Activated CD4-positive, alpha-beta memory T cell treated with anti-CD3 and anti-CD28 coated beads for 36 hours (primary cell): ENCODE measurements around the gene ODF2L. TPM values are rescaled to one million over a fixed set of nuclear protein-coding genes. Genes with fewer than 3 reads are reported as not detected.

Experiments used
- CTCF ChIA-PET: fragments of 350-600 bp; sonication (Branson Sonifier 250); formaldehyde crosslinking; loops from one replicate; lab custom pipeline; 2021; ENCODE audit warnings: antibody characterized with exemption, inconsistent platforms; lab: Charles Lee
- POLR2A ChIA-PET: fragments of 350-600 bp; sonication (Branson Sonifier 250); formaldehyde crosslinking; loops from one replicate; lab custom pipeline; 2021; ENCODE audit warnings: antibody characterized with exemption; lab: Charles Lee
- DNase-seq: peaks from one replicate; pipeline ENCODE4 v3.0.0-alpha.2; 2020
- H3K27ac Mint-ChIP-seq: one replicate; pipeline ENCODE4 v1.8.0; 2021; ENCODE audit warnings: mixed read lengths
- H3K27me3 Mint-ChIP-seq: one replicate; pipeline ENCODE4 v1.8.0; 2021; ENCODE audit warnings: mixed read lengths
- H3K36me3 Mint-ChIP-seq: one replicate; pipeline ENCODE4 v1.8.0; 2021; ENCODE audit warnings: mixed read lengths
- H3K4me1 Mint-ChIP-seq: one replicate; pipeline ENCODE4 v1.8.0; 2021; ENCODE audit warnings: low read depth, mixed read lengths
- H3K4me3 Mint-ChIP-seq: one replicate; pipeline ENCODE4 v1.8.0; 2021; ENCODE audit warnings: mild to moderate bottlenecking, mixed read lengths
- H3K9me3 Mint-ChIP-seq: one replicate; pipeline ENCODE4 v1.8.0; 2021; ENCODE audit warnings: mixed read lengths
- intact Hi-C: fragments of 100-400 bp; cut with micrococcal nuclease; formaldehyde crosslinking; loops from one replicate; pipeline ENCODE4 v1.15.1; 2023
- total RNA-seq, 2 experiments: library from RNA; stranded (reverse); gene quantifications; one replicate each; pipeline ENCODE4 v1.2.3, GENCODE V29; 2021

Gene ODF2L
- total RNA-seq, 2 experiments from 2014 or later = 31.5 to 32.3 TPM

GRCh38 chr1:86421601-86422280 lies 25.6 kb upstream of the ODF2L start:
- POLR2A ChIA-PET = no interaction called here
- Mint-ChIP-seq H3K27me3 (peaks cover 3% of the 10 kb centered on the region), H3K27ac (no peak overlapping the region), H3K4me3 (no peak overlapping the region), H3K4me1 (peaks cover 4% of the 10 kb centered on the region), H3K36me3 (no peaks in the 10 kb centered on the region), H3K9me3 (no peaks in the 10 kb centered on the region)
- intact Hi-C loops = no loop called here
- DNase-seq = no peak
- CTCF ChIA-PET = no interaction called here

DNA sequence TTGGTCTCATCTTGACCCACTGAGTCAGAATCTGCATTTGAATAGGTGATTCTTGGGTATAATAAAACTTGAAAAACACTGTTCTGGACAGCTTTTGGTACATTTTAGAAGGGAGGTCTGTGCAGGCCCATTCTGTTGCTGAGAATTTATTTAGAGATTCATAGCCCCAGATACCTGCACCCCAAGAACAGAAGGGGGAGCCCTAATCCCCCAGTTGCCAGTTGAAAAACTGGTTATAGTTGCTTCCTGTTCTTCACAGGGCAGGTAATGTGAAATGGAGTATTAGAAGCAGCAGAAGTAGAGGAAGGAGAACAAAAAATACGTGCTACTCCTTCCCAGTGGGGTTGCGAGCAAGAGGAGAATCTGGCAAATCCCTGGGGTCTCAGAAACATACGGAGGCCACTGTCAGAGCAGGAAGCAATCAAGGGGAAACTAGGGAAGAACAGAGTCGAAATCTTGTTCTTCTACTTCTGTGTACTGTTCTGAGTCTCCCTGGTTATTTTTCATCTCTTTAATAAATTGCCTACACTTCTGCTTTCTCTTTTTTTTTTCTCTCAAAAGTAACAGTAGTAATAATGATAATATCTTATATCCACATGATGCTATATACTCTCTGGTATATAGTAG lies 23.3 kb upstream of the ODF2L start:
- Mint-ChIP-seq H3K27ac (no peak overlapping the region), H3K4me3 (no peak overlapping the region), H3K4me1 (peaks cover 4% of the 10 kb centered on the region), H3K9me3 (no peaks in the 10 kb centered on the region), H3K36me3 (no peaks in the 10 kb centered on the region), H3K27me3 (peaks cover 1% of the 10 kb centered on the region)
- intact Hi-C loops = loop anchor here (1.0 to 2.0 kb wide), 3 partner anchors 39 to 83 kb away; no protein-coding TSS in a partner anchor
- POLR2A ChIA-PET = no interaction called here
- CTCF ChIA-PET = interaction anchor here (0.8 to 1.0 kb wide), 4 partner anchors 10 to 86 kb away, joined by 3 to 5 read pairs (median 3); partner anchors contain the start of gene ODF2L
- DNase-seq = peak; percentile 53

DNA sequence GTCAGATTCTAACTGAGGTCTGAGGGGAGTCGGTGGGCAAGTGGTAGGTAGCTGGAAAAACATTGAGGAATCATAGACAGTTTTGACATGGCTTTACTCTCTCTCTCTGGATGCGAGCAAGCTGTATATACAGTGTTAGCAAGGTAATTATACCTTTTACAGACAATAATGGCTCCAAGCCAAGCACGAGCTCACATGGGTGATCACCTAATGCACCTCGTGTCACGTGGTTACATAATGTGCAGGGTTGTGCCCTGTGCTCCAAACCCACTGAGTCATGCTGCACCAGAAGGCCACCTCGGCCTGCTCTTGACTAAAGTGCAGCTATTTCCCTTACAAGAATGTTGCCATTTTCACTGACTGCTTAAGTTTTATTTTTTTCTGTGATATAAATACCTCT lies 20.2 kb upstream of the ODF2L start:
- no peaks in the 10 kb centered on the region for H3K9me3 Mint-ChIP-seq
- H3K27me3 Mint-ChIP-seq = no peaks in the 10 kb centered on the region
- H3K36me3 Mint-ChIP-seq = no peaks in the 10 kb centered on the region
- no peak overlapping the region for H3K27ac Mint-ChIP-seq
- intact Hi-C loops = no loop called here
- no peak for DNase-seq
- ChIA-PET POLR2A (no interaction called here), CTCF (interaction anchor here (0.7 kb wide), 1 partner anchor 86 kb away, joined by 4 read pairs; no protein-coding TSS in a partner anchor)
- H3K4me1 Mint-ChIP-seq = peaks cover 4% of the 10 kb centered on the region
- no peak overlapping the region for H3K4me3 Mint-ChIP-seq

DNA sequence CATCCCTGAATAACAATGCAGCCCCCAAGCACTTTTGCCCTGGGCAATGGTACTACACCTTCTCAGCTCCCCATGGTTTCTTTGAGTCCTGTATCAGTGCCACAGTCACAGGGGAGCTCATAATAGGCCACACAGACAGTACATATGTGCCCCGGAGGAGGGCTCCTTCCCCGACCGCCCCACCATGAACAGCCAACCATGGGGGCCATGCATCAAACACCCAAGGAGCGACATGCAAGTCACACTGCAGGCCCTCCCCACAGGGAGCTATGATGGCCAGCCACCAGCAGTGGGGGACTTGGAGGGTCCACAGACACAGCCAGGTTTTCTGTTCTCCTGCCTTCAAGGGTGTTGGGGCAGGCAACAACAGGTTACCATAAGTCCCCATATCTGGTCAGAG lies 14.8 kb upstream of the ODF2L start:
- no peaks in the 10 kb centered on the region for H3K36me3 Mint-ChIP-seq
- H3K9me3 Mint-ChIP-seq = no peaks in the 10 kb centered on the region
- no peak overlapping the region for H3K27ac Mint-ChIP-seq
- no peak for DNase-seq
- no peaks in the 10 kb centered on the region for H3K4me1 Mint-ChIP-seq
- no peak overlapping the region for H3K4me3 Mint-ChIP-seq
- ChIA-PET POLR2A (no interaction called here), CTCF (interaction anchor here (1.5 kb wide), 1 partner anchor 91 kb away, joined by 3 read pairs; no protein-coding TSS in a partner anchor)
- H3K27me3 Mint-ChIP-seq = no peaks in the 10 kb centered on the region
- intact Hi-C loops = no loop called here

GRCh38 chr1:86409416-86410021 lies 13.4 kb upstream of the ODF2L start:
- Mint-ChIP-seq H3K4me1 (no peaks in the 10 kb centered on the region), H3K27ac (no peak overlapping the region), H3K36me3 (no peaks in the 10 kb centered on the region), H3K9me3 (no peaks in the 10 kb centered on the region), H3K4me3 (no peak overlapping the region), H3K27me3 (no peaks in the 10 kb centered on the region)
- intact Hi-C loops = no loop called here
- no peak for DNase-seq
- POLR2A ChIA-PET = no interaction called here
- CTCF ChIA-PET = no interaction called here

DNA sequence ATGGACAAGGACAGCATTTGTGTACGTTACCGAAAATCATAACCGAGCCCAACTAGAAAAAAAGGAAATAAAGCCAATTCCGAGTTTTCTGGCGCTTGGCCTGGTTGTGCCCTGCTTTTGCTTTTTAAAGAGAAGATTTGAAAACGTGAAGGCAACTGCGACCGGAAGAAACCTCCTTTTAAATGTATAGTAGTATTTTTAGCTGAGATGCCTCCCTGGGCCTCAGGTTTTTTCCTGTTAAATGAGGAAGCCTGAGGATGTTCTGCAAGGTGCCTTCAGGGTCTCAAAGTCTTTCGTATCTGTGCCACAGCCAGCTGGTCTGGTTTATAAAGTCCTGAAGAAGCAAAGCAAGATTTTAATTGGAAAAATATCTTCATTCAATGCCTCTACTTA lies 371 bp upstream of the ODF2L start:
- Mint-ChIP-seq H3K4me1 (peaks cover 42% of the 10 kb centered on the region), H3K27ac (peak overlapping the region; percentile 92), H3K27me3 (no peaks in the 10 kb centered on the region), H3K36me3 (peaks cover 2% of the 10 kb centered on the region), H3K4me3 (peak overlapping the region; percentile 97), H3K9me3 (peaks cover under 1% of the 10 kb centered on the region)
- ChIA-PET POLR2A (interaction anchor here (0.9 to 1.5 kb wide), 3 partner anchors 308 to 518 kb away, joined by 3 to 6 read pairs (median 5); partner anchors contain the start of genes HS2ST1, SELENOF and SH3GLB1), CTCF (interaction anchor here (0.8 to 1.9 kb wide), 9 partner anchors 11 to 1137 kb away, joined by 3 to 15 read pairs (median 5); partner anchors contain the start of genes C1orf52 and SH3GLB1)
- intact Hi-C loops = loop anchor here (1.0 to 10.0 kb wide), 7 partner anchors 11 to 938 kb away; partner anchors contain the start of genes SH3GLB1 and ZNHIT6
- peak; percentile 19 for DNase-seq

- H3K27ac Mint-ChIP-seq = peak overlapping the region; percentile 35
- ChIA-PET POLR2A (no interaction called here), CTCF (interaction anchor here (1.2 to 2.1 kb wide), 3 partner anchors 14 to 108 kb away, joined by 3 to 9 read pairs (median 7); no protein-coding TSS in a partner anchor)
- DNase-seq = no peak
- H3K27me3 Mint-ChIP-seq = no peaks in the 10 kb centered on the region
- H3K36me3 Mint-ChIP-seq = peaks cover 5% of the 10 kb centered on the region
- peaks cover 5% of the 10 kb centered on the region for H3K9me3 Mint-ChIP-seq
- H3K4me3 Mint-ChIP-seq = peak overlapping the region; percentile 20
- intact Hi-C loops = loop anchor here (10.0 kb wide), 3 partner anchors 650 to 940 kb away; partner anchors contain the start of gene ZNHIT6
- H3K4me1 Mint-ChIP-seq = peaks cover 62% of the 10 kb centered on the region
These were observed 1.7 kb downstream of the ODF2L start for GRCh38 chr1:86394416-86394815.

- Mint-ChIP-seq H3K27me3 (no peaks in the 10 kb centered on the region), H3K27ac (peak overlapping the region; percentile 93), H3K4me3 (peak overlapping the region; percentile 60), H3K9me3 (peaks cover 5% of the 10 kb centered on the region), H3K4me1 (peaks cover 48% of the 10 kb centered on the region), H3K36me3 (peaks cover 5% of the 10 kb centered on the region)
- DNase-seq = no peak
- CTCF ChIA-PET = interaction anchor here (1.3 to 2.6 kb wide), 3 partner anchors 9 to 113 kb away, joined by 3 to 9 read pairs (median 6); no protein-coding TSS in a partner anchor
- intact Hi-C loops = no loop called here
- POLR2A ChIA-PET = interaction anchor here (0.9 kb wide), 1 partner anchor 315 kb away, joined by 3 read pairs; the partner anchor contains the start of gene SH3GLB1
These were observed 6.8 kb downstream of the ODF2L start for GRCh38 chr1:86389307-86389706.

DNA sequence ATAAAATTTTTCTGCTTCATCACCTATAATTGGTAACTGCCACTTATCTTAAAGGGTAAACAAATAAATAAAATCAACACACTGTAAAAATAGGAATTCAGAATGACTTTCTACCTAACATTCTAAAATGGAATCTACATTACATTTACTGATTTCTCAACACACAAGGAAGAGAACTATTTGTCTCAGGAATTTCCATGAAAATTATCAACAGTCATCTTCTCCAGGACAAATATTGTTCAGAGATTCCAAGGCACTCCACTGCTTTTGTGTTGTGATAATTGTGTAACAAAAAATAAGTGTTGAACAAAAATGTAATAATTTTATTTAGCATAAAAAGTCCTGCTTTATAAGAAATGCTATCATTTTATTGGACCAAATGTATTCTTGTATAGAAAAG lies 7.3 kb downstream of the ODF2L start:
- Mint-ChIP-seq H3K27ac (peak overlapping the region; percentile 93), H3K4me1 (peaks cover 46% of the 10 kb centered on the region), H3K36me3 (peaks cover 5% of the 10 kb centered on the region), H3K4me3 (peak overlapping the region; percentile 60), H3K27me3 (no peaks in the 10 kb centered on the region), H3K9me3 (peaks cover 5% of the 10 kb centered on the region)
- ChIA-PET POLR2A (interaction anchor here (0.9 kb wide), 1 partner anchor 316 kb away, joined by 3 read pairs; the partner anchor contains the start of gene SH3GLB1), CTCF (interaction anchor here (2.1 kb wide), 1 partner anchor 113 kb away, joined by 8 read pairs; no protein-coding TSS in a partner anchor)
- DNase-seq = no peak
- intact Hi-C loops = no loop called here

GRCh38 chr1:86387916-86388627 lies 8.1 kb downstream of the ODF2L start:
- Mint-ChIP-seq H3K4me3 (no peak overlapping the region), H3K36me3 (peaks cover 5% of the 10 kb centered on the region)

GRCh38 chr1:86382878-86383277 lies 13.2 kb downstream of the ODF2L start:
- Mint-ChIP-seq H3K4me1 (peaks cover 9% of the 10 kb centered on the region), H3K36me3 (peaks cover 9% of the 10 kb centered on the region), H3K4me3 (no peak overlapping the region), H3K27me3 (no peaks in the 10 kb centered on the region), H3K9me3 (peaks cover 6% of the 10 kb centered on the region), H3K27ac (no peak overlapping the region)
- ChIA-PET CTCF (interaction anchor here (1.0 kb wide), 1 partner anchor 124 kb away, joined by 3 read pairs; no protein-coding TSS in a partner anchor), POLR2A (no interaction called here)
- intact Hi-C loops = loop anchor here (5.0 kb wide), 1 partner anchor 694 kb away; no protein-coding TSS in a partner anchor
- DNase-seq = no peak

More at GRCh38 chr1:86387916-86388627, 8.1 kb downstream of the ODF2L start:
- H3K9me3 Mint-ChIP-seq = peaks cover 5% of the 10 kb centered on the region
- H3K27ac Mint-ChIP-seq = no peak overlapping the region
- no peaks in the 10 kb centered on the region for H3K27me3 Mint-ChIP-seq
- ChIA-PET CTCF (interaction anchor here (1.2 to 2.1 kb wide), 2 partner anchors 114 to 118 kb away, joined by 3 to 8 read pairs; no protein-coding TSS in a partner anchor), POLR2A (no interaction called here)
- H3K4me1 Mint-ChIP-seq = peaks cover 39% of the 10 kb centered on the region
- intact Hi-C loops = no loop called here
- DNase-seq = no peak
